HCT116 (cell line): Measurements from ENCODE around the gene GPR39. TPM values are rescaled to one million over a fixed set of nuclear protein-coding genes. Genes with fewer than 3 reads are reported as not detected.

ENCODE experiments used
- ATAC-seq: fragments of 200-7000 bp; cut with Tn5 transposase; 2 replicates; pipeline ENCODE4 v1.9.1; 2020; ENCODE audit warnings: mild to moderate bottlenecking, moderate library complexity
- BruUV-seq: library from RNA; stranded (reverse); fragments of 400-500 nt; replicated peaks from 2 replicates; lab custom pipeline; 2021; lab: Mats Ljungman, UMichigan
- CTCF ChIA-PET: fragments of 300-600 bp; sonication (Branson Sonifier 250); formaldehyde crosslinking; loops from one replicate; lab custom pipeline; 2021; ENCODE audit warnings: antibody characterized with exemption; lab: Charles Lee
- POLR2A ChIA-PET: fragments of 300-600, 350-600 bp; sonication (Branson Sonifier 250); formaldehyde crosslinking; loops from one replicate; lab custom pipeline; 2021; ENCODE audit warnings: antibody characterized with exemption; lab: Charles Lee
- RAD21 ChIA-PET, 2 experiments: fragments of 300-600 bp; sonication (Branson Sonifier 250); formaldehyde crosslinking; loops; one replicate each; lab custom pipeline; 2023; ENCODE audit warnings: low total read pairs in 2 of 2; ENCODE audit not compliant: uncharacterized antibody in 2 of 2, unreplicated experiment in 2 of 2, low non-redundant PET in 1 of 2; lab: Charles Lee
- DNase-seq: peaks from one replicate; pipeline ENCODE4 v3.0.0-alpha.2; 2010; ENCODE audit warnings: low read depth, low spot score
- H2AFZ ChIP-seq: fragments of 200-600 bp; shearing (Covaris generic), sonication (generic); 2 replicates; pipeline ENCODE4 v1.6.1; 2017; ENCODE audit warnings: low read depth, mixed run types, mixed read lengths, antibody characterized with exemption, low read length; ENCODE audit not compliant: poor library complexity, severe bottlenecking
- H3K27ac ChIP-seq: 2 replicates; pipeline ENCODE4 v1.5.1; 2012; ENCODE audit warnings: low read depth, low read length
- H3K27me3 ChIP-seq: fragments of 200-600 bp; sonication (generic); 2 replicates; pipeline ENCODE4 v1.6.1; 2016; ENCODE audit warnings: mixed run types, low read length, mixed read lengths; ENCODE audit not compliant: insufficient read depth
- H3K36me3 ChIP-seq, 2 experiments: fragments of 200-500 bp in 1 of 2; fragments of 200-600 bp in 1 of 2; sonication (Bioruptor generic) in 1 of 2; sonication (generic) in 1 of 2; 2 replicates each; pipeline versions ENCODE4 v1.5.1 to v1.6.1; 2014 to 2016; ENCODE audit warnings: low read length in 2 of 2, inconsistent platforms in 1 of 2, mixed read lengths in 1 of 2, mixed run types in 1 of 2; ENCODE audit not compliant: insufficient read depth in 2 of 2, control insufficient read depth in 1 of 2
- H3K4me1 ChIP-seq, 2 experiments: fragments of 200-600 bp in 1 of 2; sonication (generic) in 1 of 2; 2 replicates each; pipeline versions ENCODE4 v1.5.1 to v1.6.1; 2012 to 2017; ENCODE audit warnings: low read length in 2 of 2, inconsistent platforms in 1 of 2, mild to moderate bottlenecking in 1 of 2, mixed read lengths in 1 of 2, mixed run types in 1 of 2, moderate library complexity in 1 of 2; ENCODE audit not compliant: insufficient read depth in 2 of 2, control insufficient read depth in 1 of 2
- H3K4me2 ChIP-seq: fragments of 200-600 bp; sonication (generic); 2 replicates; pipeline ENCODE4 v1.6.1; 2017; ENCODE audit warnings: mixed run types, low read length, mixed read lengths
- H3K4me3 ChIP-seq, 2 experiments: fragments of 200-600 bp in 1 of 2; sonication (generic) in 1 of 2; replicated peaks in 1 of 2; 2 replicates each; pipeline ENCODE4 v1.5.1; 2011 to 2016; ENCODE audit warnings: low read length in 2 of 2, control low read depth in 1 of 2, low read depth in 1 of 2, mild to moderate bottlenecking in 1 of 2, mixed read lengths in 1 of 2, mixed run types in 1 of 2
- H3K79me2 ChIP-seq: fragments of 200-600 bp; sonication (generic); 2 replicates; pipeline ENCODE4 v1.6.1; 2017; ENCODE audit warnings: mild to moderate bottlenecking, mixed run types, low read length, moderate library complexity, mixed read lengths; ENCODE audit not compliant: insufficient read depth
- H3K9ac ChIP-seq: fragments of 200-600 bp; sonication (generic); 2 replicates; pipeline ENCODE4 v1.6.1; 2016; ENCODE audit warnings: low read length, mixed read lengths
- H3K9me2 ChIP-seq: fragments of 200-600 bp; sonication (generic), shearing (Covaris generic); 2 replicates; pipeline ENCODE4 v1.6.1; 2017; ENCODE audit warnings: mixed run types, mild to moderate bottlenecking, moderate library complexity; ENCODE audit not compliant: insufficient read depth
- H3K9me3 ChIP-seq, 2 experiments: fragments of 200-500 bp in 1 of 2; fragments of 200-600 bp in 1 of 2; sonication (Bioruptor generic) in 1 of 2; sonication (generic) in 1 of 2; 2 replicates each; pipeline ENCODE4 v1.6.1; 2014 to 2017; ENCODE audit warnings: low read length in 2 of 2, mixed read lengths in 2 of 2, inconsistent platforms in 1 of 2, low read depth in 1 of 2, mild to moderate bottlenecking in 1 of 2, mixed run types in 1 of 2, moderate library complexity in 1 of 2; ENCODE audit not compliant: control insufficient read depth in 1 of 2, insufficient read depth in 1 of 2
- H4K20me1 ChIP-seq: fragments of 200-600 bp; sonication (generic), shearing (Covaris generic); 2 replicates; pipeline ENCODE4 v1.6.1; 2017; ENCODE audit warnings: mixed run types, mild to moderate bottlenecking, moderate library complexity; ENCODE audit not compliant: insufficient read depth
- CEBPB ChIP-seq: IDR thresholded peaks from 2 replicates; pipeline ENCODE4 v1.6.1; 2012; ENCODE audit warnings: low read depth
- CTCF ChIP-seq, 3 experiments: fragments of 200-600 bp in 1 of 3; sonication (generic) in 1 of 3; IDR thresholded peaks in 2 of 3; conservative IDR thresholded peaks in 1 of 3; 2 replicates each; pipeline ENCODE4 v1.5.1; 2012 to 2017; ENCODE audit warnings: low read depth in 2 of 3, low read length in 2 of 3, antibody characterized with exemption in 1 of 3, borderline replicate concordance in 1 of 3, control low read depth in 1 of 3, mild to moderate bottlenecking in 1 of 3, mixed read lengths in 1 of 3, mixed run types in 1 of 3, moderate library complexity in 1 of 3; ENCODE audit not compliant: insufficient read depth in 1 of 3
- EZH2 ChIP-seq: fragments of 200-600 bp; sonication (generic); IDR thresholded peaks from 2 replicates; pipeline ENCODE4 v1.6.1; 2017; ENCODE audit warnings: antibody characterized with exemption, mixed run types
- EZH2phosphoT487 ChIP-seq: fragments of 200-600 bp; IDR thresholded peaks from 2 replicates; pipeline ENCODE4 v1.6.1; 2018; ENCODE audit warnings: antibody characterized with exemption, borderline replicate concordance
- JUND ChIP-seq: IDR thresholded peaks from 2 replicates; pipeline ENCODE4 v1.6.1; 2012
- POLR2A ChIP-seq: IDR thresholded peaks from 2 replicates; pipeline ENCODE4 v1.7.0; 2011; ENCODE audit warnings: borderline replicate concordance; ENCODE audit not compliant: insufficient read depth, insufficient read length; ENCODE audit errors: extremely low read depth
- POLR2AphosphoS5 ChIP-seq: IDR thresholded peaks from 2 replicates; pipeline ENCODE4 v1.6.1; 2011; ENCODE audit warnings: mild to moderate bottlenecking, low read depth, low read length, moderate library complexity
- RAD21 ChIP-seq: IDR thresholded peaks from 2 replicates; pipeline ENCODE4 v1.6.1; 2012; ENCODE audit warnings: low read depth, mild to moderate bottlenecking
- SIN3A ChIP-seq: IDR thresholded peaks from 2 replicates; pipeline ENCODE4 v1.6.1; 2012; ENCODE audit warnings: low read depth
- SP1 ChIP-seq: IDR thresholded peaks from 2 replicates; pipeline ENCODE4 v1.6.1; 2012; ENCODE audit warnings: low read depth
- SRF ChIP-seq: IDR thresholded peaks from 2 replicates; pipeline ENCODE4 v1.6.1; 2012; ENCODE audit warnings: low read depth
- TCF7L2 ChIP-seq: IDR thresholded peaks from 2 replicates; pipeline ENCODE4 v1.7.0; 2011; ENCODE audit warnings: borderline replicate concordance, inconsistent platforms; ENCODE audit not compliant: insufficient read depth, insufficient read length; ENCODE audit errors: extremely low read depth
- YY1 ChIP-seq: IDR thresholded peaks from 2 replicates; pipeline ENCODE4 v1.6.1; 2011; ENCODE audit warnings: low read length, low read depth, moderate library complexity, mild to moderate bottlenecking; ENCODE audit not compliant: insufficient replicate concordance; ENCODE audit errors: extremely low read depth
- ZFX ChIP-seq: fragments of 450-650 bp; IDR thresholded peaks from 2 replicates; pipeline ENCODE4 v1.6.1; 2017
- ZNF274 ChIP-seq: fragments of 200-500 bp; sonication (Bioruptor generic); IDR thresholded peaks from 2 replicates; pipeline ENCODE4 v1.6.1; 2014; ENCODE audit warnings: mild to moderate bottlenecking, low read depth, low read length, inconsistent platforms
- intact Hi-C: fragments of 100-400 bp; cut with micrococcal nuclease; formaldehyde crosslinking; loops from 2 replicates; pipeline ENCODE4 v1.10.0; 2022
- total RNA-seq: library from RNA; stranded (reverse); gene quantifications from one replicate; pipeline ENCODE4 v1.2.1, GENCODE V29; 2021; ENCODE audit not compliant: unreplicated experiment
- TF ChIP-seq, protein P1 (sequence below): IDR thresholded peaks from 2 replicates; pipeline ENCODE4 v1.6.1; 2012
- TF ChIP-seq, protein P2 (sequence below): IDR thresholded peaks from 2 replicates; pipeline ENCODE4 v1.6.1; 2011; ENCODE audit warnings: mild to moderate bottlenecking, low read length, moderate library complexity; ENCODE audit not compliant: insufficient replicate concordance; ENCODE audit errors: extremely low read depth
- TF ChIP-seq, protein P3 (sequence below): IDR thresholded peaks from 2 replicates; pipeline ENCODE4 v1.6.1; 2012

Gene GPR39
- total RNA-seq, 1 experiment from 2014 or later = 5.1 TPM

GRCh38 chr2:132482821-132483220 lies 66.2 kb downstream of the GPR39 start:
- RAD21 ChIA-PET = no interaction called here
- H3K79me2 ChIP-seq = no peaks in the 10 kb centered on the region
- ATAC-seq = no peak

GRCh38 chr2:132484144-132484543 lies 67.5 kb downstream of the GPR39 start:
- CTCF ChIA-PET = no interaction called here
- no peaks in the 10 kb centered on the region for H3K27me3 ChIP-seq
- no TSS peak for BruUV-seq
- POLR2A ChIA-PET = no interaction called here
- H3K79me2 ChIP-seq = no peaks in the 10 kb centered on the region
- no peak for ATAC-seq
- no peak for DNase-seq
- no peak overlapping the region for H3K4me3 ChIP-seq
- no peaks in the 10 kb centered on the region for H3K9me2 ChIP-seq
- no peaks in the 10 kb centered on the region for H3K36me3 ChIP-seq
- RAD21 ChIA-PET = no interaction called here
- no peaks in the 10 kb centered on the region for H4K20me1 ChIP-seq
- intact Hi-C loops = no loop called here
- H3K4me1 ChIP-seq = no peaks in the 10 kb centered on the region
- H3K27ac ChIP-seq = no peak overlapping the region
- H3K9ac ChIP-seq = no peak overlapping the region
- no peak overlapping the region for H3K4me2 ChIP-seq
- H2AFZ ChIP-seq = no peak overlapping the region
- H3K9me3 ChIP-seq = no peaks in the 10 kb centered on the region
- TF ChIP-seq SRF (no peak), ZNF274 (no peak), CTCF (IDR thresholded peaks at IDR 0.05 in 2 of 3, conservative IDR thresholded peaks at IDR 0.05 in 1 of 3; ENCODE audit: borderline replicate concordance in 1 of 3, insufficient read depth in 1 of 3, low read depth in 2 of 3, low read length in 2 of 3) (no peak), YY1 (no peak), ZFX (no peak), RAD21 (no peak), EZH2phosphoT487 (no peak), POLR2A (no peak), EZH2 (no peak)
- TF ChIP-seq, protein P1, sequence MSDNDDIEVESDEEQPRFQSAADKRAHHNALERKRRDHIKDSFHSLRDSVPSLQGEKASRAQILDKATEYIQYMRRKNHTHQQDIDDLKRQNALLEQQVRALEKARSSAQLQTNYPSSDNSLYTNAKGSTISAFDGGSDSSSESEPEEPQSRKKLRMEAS = no peak
- TF ChIP-seq, protein P2, sequence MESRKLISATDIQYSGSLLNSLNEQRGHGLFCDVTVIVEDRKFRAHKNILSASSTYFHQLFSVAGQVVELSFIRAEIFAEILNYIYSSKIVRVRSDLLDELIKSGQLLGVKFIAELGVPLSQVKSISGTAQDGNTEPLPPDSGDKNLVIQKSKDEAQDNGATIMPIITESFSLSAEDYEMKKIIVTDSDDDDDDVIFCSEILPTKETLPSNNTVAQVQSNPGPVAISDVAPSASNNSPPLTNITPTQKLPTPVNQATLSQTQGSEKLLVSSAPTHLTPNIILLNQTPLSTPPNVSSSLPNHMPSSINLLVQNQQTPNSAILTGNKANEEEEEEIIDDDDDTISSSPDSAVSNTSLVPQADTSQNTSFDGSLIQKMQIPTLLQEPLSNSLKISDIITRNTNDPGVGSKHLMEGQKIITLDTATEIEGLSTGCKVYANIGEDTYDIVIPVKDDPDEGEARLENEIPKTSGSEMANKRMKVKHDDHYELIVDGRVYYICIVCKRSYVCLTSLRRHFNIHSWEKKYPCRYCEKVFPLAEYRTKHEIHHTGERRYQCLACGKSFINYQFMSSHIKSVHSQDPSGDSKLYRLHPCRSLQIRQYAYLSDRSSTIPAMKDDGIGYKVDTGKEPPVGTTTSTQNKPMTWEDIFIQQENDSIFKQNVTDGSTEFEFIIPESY = no peak
- TF ChIP-seq, protein P3, sequence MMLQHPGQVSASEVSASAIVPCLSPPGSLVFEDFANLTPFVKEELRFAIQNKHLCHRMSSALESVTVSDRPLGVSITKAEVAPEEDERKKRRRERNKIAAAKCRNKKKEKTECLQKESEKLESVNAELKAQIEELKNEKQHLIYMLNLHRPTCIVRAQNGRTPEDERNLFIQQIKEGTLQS = no peak

More at GRCh38 chr2:132482821-132483220, 66.2 kb downstream of the GPR39 start:
- Histone ChIP-seq H4K20me1 (no peaks in the 10 kb centered on the region), H3K9ac (no peak overlapping the region), H3K4me1 (no peaks in the 10 kb centered on the region), H3K36me3 (no peaks in the 10 kb centered on the region), H3K4me2 (no peak overlapping the region), H3K4me3 (no peak overlapping the region), H3K27ac (no peak overlapping the region), H3K27me3 (no peaks in the 10 kb centered on the region), H3K9me2 (no peaks in the 10 kb centered on the region), H2AFZ (no peak overlapping the region), H3K9me3 (no peaks in the 10 kb centered on the region)
- CTCF ChIA-PET = no interaction called here
- DNase-seq = no peak
- POLR2A ChIA-PET = no interaction called here
- intact Hi-C loops = no loop called here
- no peak for TF ChIP-seq YY1
- TF ChIP-seq EZH2phosphoT487 = no peak
- no peak for TF ChIP-seq JUND
- TF ChIP-seq, protein P3 = no peak
- TF ChIP-seq CEBPB = no peak
- TF ChIP-seq POLR2AphosphoS5 = no peak
- no peak for TF ChIP-seq SP1
- no peak for TF ChIP-seq SIN3A
- TF ChIP-seq ZFX = no peak
- no peak for TF ChIP-seq TCF7L2
- no peak for TF ChIP-seq ZNF274
- no peak for TF ChIP-seq SRF
- no TSS peak for BruUV-seq
